Measurements from ENCODE around the gene DNAH14. TPM values are rescaled to one million over a fixed set of nuclear protein-coding genes. Genes with fewer than 3 reads are reported as not detected.

Gene DNAH14
- total and polyA plus RNA-seq, 2 of the 13 experiments (the other 11 are each of a cell fraction or from before 2014, with no cell fraction given), result 4.5 to 27.5 TPM

DNA sequence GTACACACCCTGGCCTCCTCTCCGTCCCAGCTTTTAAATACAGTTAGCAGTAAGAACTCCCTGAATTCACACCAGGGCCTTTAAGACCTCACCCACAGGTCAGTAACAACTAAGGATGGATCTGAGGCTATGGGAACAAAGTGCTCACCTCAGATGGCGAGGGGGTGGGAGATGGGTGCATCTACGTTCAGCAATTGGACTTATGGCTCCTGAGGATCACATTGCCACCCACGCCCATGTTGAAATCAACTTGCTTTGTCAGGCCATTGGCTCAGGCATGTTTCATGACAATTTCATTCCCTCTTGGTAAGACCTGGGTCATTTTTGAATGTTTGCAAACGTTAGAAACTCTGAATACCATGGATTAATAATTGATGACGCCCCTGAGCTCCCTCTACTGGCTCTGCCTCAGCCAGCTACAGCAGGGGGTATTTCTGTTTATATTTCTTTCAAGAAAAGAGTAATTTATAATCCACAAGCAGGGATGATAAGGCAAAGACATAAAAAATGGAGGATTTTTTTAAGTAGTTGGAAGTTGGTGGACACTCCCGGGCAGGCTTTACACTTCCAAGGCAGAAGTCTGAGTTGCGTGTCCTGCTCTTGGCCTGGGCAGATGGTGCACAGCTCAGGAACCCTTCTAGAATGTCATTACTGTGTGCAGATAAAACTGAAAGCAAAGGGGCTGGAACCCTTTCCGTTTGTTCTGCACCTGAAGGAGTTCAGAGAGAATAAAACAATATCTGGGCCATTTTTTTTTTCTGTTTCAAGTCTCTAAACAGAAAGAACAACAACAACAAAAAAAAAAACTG, 512.0 kb downstream of the DNAH14 start (continued):
- TF ChIP-seq, protein P1, sequence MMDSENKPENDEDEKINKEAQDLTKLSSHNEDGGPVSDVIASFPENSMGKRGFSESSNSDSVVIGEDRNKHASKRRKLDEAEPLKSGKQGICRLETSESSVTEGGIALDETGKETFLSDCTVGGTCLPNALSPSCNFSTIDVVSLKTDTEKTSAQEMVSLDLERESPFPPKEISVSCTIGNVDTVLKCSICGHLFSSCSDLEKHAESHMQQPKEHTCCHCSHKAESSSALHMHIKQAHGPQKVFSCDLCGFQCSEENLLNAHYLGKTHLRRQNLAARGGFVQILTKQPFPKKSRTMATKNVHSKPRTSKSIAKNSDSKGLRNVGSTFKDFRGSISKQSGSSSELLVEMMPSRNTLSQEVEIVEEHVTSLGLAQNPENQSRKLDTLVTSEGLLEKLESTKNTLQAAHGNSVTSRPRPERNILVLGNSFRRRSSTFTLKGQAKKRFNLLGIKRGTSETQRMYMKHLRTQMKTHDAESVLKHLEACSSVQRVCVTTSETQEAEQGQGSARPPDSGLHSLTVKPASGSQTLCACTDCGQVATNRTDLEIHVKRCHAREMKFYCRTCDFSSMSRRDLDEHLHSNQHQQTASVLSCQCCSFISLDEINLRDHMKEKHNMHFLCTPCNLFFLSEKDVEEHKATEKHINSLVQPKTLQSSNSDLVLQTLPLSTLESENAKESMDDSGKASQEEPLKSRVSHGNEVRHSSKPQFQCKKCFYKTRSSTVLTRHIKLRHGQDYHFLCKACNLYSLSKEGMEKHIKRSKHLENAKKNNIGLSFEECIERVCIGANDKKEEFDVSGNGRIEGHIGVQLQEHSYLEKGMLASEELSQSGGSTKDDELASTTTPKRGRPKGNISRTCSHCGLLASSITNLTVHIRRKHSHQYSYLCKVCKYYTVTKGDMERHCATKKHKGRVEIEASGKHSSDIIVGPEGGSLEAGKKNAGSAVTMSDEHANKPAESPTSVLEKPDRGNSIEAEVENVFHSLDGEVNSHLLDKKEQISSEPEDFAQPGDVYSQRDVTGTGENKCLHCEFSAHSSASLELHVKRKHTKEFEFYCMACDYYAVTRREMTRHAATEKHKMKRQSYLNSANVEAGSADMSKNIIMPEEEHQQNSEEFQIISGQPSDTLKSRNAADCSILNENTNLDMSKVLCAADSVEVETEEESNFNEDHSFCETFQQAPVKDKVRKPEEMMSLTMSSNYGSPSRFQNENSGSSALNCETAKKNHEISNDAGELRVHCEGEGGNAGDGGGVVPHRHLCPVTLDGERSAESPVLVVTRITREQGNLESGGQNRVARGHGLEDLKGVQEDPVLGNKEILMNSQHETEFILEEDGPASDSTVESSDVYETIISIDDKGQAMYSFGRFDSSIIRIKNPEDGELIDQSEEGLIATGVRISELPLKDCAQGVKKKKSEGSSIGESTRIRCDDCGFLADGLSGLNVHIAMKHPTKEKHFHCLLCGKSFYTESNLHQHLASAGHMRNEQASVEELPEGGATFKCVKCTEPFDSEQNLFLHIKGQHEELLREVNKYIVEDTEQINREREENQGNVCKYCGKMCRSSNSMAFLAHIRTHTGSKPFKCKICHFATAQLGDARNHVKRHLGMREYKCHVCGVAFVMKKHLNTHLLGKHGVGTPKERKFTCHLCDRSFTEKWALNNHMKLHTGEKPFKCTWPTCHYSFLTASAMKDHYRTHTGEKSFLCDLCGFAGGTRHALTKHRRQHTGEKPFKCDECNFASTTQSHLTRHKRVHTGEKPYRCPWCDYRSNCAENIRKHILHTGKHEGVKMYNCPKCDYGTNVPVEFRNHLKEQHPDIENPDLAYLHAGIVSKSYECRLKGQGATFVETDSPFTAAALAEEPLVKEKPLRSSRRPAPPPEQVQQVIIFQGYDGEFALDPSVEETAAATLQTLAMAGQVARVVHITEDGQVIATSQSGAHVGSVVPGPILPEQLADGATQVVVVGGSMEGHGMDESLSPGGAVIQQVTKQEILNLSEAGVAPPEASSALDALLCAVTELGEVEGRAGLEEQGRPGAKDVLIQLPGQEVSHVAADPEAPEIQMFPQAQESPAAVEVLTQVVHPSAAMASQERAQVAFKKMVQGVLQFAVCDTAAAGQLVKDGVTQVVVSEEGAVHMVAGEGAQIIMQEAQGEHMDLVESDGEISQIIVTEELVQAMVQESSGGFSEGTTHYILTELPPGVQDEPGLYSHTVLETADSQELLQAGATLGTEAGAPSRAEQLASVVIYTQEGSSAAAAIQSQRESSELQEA (CRISPR knock-in tag; IDR thresholded peaks at IDR 0.05; ENCODE audit: not compliant biosample characterization), result no peak
- TF ChIP-seq, protein P2, sequence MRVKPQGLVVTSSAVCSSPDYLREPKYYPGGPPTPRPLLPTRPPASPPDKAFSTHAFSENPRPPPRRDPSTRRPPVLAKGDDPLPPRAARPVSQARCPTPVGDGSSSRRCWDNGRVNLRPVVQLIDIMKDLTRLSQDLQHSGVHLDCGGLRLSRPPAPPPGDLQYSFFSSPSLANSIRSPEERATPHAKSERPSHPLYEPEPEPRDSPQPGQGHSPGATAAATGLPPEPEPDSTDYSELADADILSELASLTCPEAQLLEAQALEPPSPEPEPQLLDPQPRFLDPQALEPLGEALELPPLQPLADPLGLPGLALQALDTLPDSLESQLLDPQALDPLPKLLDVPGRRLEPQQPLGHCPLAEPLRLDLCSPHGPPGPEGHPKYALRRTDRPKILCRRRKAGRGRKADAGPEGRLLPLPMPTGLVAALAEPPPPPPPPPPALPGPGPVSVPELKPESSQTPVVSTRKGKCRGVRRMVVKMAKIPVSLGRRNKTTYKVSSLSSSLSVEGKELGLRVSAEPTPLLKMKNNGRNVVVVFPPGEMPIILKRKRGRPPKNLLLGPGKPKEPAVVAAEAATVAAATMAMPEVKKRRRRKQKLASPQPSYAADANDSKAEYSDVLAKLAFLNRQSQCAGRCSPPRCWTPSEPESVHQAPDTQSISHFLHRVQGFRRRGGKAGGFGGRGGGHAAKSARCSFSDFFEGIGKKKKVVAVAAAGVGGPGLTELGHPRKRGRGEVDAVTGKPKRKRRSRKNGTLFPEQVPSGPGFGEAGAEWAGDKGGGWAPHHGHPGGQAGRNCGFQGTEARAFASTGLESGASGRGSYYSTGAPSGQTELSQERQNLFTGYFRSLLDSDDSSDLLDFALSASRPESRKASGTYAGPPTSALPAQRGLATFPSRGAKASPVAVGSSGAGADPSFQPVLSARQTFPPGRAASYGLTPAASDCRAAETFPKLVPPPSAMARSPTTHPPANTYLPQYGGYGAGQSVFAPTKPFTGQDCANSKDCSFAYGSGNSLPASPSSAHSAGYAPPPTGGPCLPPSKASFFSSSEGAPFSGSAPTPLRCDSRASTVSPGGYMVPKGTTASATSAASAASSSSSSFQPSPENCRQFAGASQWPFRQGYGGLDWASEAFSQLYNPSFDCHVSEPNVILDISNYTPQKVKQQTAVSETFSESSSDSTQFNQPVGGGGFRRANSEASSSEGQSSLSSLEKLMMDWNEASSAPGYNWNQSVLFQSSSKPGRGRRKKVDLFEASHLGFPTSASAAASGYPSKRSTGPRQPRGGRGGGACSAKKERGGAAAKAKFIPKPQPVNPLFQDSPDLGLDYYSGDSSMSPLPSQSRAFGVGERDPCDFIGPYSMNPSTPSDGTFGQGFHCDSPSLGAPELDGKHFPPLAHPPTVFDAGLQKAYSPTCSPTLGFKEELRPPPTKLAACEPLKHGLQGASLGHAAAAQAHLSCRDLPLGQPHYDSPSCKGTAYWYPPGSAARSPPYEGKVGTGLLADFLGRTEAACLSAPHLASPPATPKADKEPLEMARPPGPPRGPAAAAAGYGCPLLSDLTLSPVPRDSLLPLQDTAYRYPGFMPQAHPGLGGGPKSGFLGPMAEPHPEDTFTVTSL (CRISPR knock-in tag; IDR thresholded peaks at IDR 0.05; ENCODE audit: borderline replicate concordance), result peak; percentile 37; the same call in 1 of the 2 replicates
- no peak for TF ChIP-seq CREM (IDR thresholded peaks at IDR 0.05)
- no peak for TF ChIP-seq CREM (CRISPR knock-in tag; IDR thresholded peaks at IDR 0.05)
- no peak for TF ChIP-seq HCFC1 (IDR thresholded peaks at IDR 0.05; ENCODE audit: low read depth, low read length)
- no peak for TF ChIP-seq ZNF383 (CRISPR knock-in tag; IDR thresholded peaks at IDR 0.05; ENCODE audit: borderline replicate concordance)
- no peak for TF ChIP-seq RBM22 (optimal IDR thresholded peaks at IDR 0.05; ENCODE audit: low read length)
- no peak for TF ChIP-seq TCF7L2 (IDR thresholded peaks at IDR 0.05; ENCODE audit: low read depth, low read length)
- TF ChIP-seq, protein P3, sequence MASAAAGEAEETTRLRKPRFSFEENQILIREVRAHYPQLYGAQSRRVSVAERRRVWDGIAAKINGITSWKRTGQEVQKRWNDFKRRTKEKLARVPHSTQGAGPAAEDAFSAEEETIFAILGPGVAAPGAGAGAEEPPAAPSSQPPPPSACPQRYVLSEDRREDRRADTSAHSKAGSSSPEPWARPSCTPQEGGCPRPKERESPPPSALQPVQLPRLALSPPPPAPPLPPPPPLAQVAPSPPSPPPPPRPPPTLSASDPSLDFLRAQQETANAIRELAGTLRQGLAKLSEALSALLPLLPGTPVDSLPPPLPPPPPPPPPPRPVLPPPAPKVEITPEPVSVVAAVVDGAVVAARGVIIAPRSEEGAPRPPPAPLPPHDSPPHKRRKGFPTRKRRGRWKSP (CRISPR knock-in tag; IDR thresholded peaks at IDR 0.05), result 0 out of 2 replicates have a peak, but pooled peaks have one; percentile 28
- TF ChIP-seq GZF1 (CRISPR knock-in tag; IDR thresholded peaks at IDR 0.05), result no peak
- TF ChIP-seq BORCS8-MEF2B (CRISPR knock-in tag; IDR thresholded peaks at IDR 0.05), result no peak
- no peak for TF ChIP-seq RARA (CRISPR knock-in tag; IDR thresholded peaks at IDR 0.05)
- no peak for TF ChIP-seq EEA1 (CRISPR knock-in tag; IDR thresholded peaks at IDR 0.05; ENCODE audit: borderline replicate concordance)
- no peak for TF ChIP-seq SMAD1 (CRISPR knock-in tag; IDR thresholded peaks at IDR 0.05; ENCODE audit: borderline replicate concordance, low read depth)
